ENCODE results near the gene UBE2G2. TPM values are rescaled to one million over a fixed set of nuclear protein-coding genes. Genes with fewer than 3 reads are reported as not detected.

The UBE2G2 gene
- total and polyA plus RNA-seq, 4 donors: 27.4 to 83.5 (median 40.9) TPM

DNA sequence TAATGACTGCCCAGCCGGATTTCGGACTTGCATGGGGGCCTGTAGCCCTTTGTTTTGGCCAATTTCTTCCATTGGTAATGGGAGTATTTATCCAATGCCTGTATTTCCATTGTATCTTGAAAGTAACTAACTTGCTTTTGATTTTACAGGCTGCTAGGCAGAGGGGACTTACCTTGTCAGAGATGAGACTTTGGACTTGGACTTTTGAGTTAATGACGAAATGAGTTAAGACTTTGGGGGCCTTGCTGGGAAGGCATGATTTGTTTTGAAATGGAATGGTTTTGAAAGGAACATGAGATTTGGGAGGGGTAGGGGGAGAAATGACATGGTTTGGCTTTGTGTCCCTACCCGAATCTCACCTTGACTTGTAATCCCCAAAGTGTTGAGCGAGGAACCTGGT is 9.6 kb downstream of the UBE2G2 start:
- Histone ChIP-seq H3K4me1 (ENCODE audit: control insufficient read depth in 4 of 4, insufficient read depth in 4 of 4, low read length in 3 of 4) (peaks cover 4 to 33% (median 27%) of the 10 kb centered on the region in 4 donors), H3K9ac (ENCODE audit: low read depth in 1 of 2, low read length in 2 of 2) (no peak overlapping the region), H3K27me3 (ENCODE audit: control insufficient read depth in 4 of 4, insufficient read depth in 4 of 4, low read length in 3 of 4) (no peaks in the 10 kb centered on the region), H3K27ac (ENCODE audit: low read depth in 1 of 2, low read length in 2 of 2) (no peak overlapping the region), H3K36me3 (ENCODE audit: control insufficient read depth in 4 of 4, insufficient read depth in 3 of 4, low read depth in 1 of 4, low read length in 3 of 4) (peaks cover 0 to 4% (median 1%) of the 10 kb centered on the region in 4 donors), H3K4me3 (ENCODE audit: low read depth in 1 of 3, low read length in 3 of 3) (no peak overlapping the region), H3K9me3 (ENCODE audit: control insufficient read depth in 4 of 4, low read length in 3 of 4) (no peaks in the 10 kb centered on the region)
- peak; percentile 24 for TF ChIP-seq HNF4G (IDR thresholded peaks at IDR 0.05)
- TF ChIP-seq EGR1 (IDR thresholded peaks at IDR 0.05; ENCODE audit: low read depth in 2 of 2): no peak
- TF ChIP-seq, protein P1, sequence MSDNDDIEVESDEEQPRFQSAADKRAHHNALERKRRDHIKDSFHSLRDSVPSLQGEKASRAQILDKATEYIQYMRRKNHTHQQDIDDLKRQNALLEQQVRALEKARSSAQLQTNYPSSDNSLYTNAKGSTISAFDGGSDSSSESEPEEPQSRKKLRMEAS (IDR thresholded peaks at IDR 0.05): no peak
- peak; percentile 53 to 70 for TF ChIP-seq HNF4A (conservative IDR thresholded peaks at IDR 0.05)
- 85% methylated on average over 5 of the region's 5 CpGs for WGBS
- no peak for DNase-seq (ENCODE audit: low spot score)

DNA sequence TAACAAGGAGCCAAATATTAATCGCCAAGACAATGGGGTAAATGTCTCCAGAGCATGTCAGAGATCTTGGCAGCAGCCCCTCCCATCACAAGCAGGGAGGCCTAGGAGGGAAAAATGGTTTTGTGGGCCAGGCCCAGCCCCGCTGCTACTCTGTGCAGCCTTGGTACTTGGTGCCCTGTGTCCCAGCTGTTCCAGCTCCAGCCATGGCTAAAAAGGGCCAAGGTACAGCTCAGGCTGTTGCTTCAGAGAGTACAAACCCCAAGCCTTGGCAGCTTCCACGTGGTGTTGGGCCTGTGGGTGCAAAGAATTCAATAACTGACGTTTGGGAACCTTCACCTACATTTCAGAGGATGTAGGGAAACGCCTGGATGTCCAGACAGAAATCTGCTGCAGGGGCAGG is 10.4 kb downstream of the UBE2G2 start:
- Histone ChIP-seq H3K27ac (ENCODE audit: low read depth in 1 of 2, low read length in 2 of 2) (no peak overlapping the region), H3K4me1 (ENCODE audit: control insufficient read depth in 4 of 4, insufficient read depth in 4 of 4, low read length in 3 of 4) (peaks cover 5 to 37% (median 28%) of the 10 kb centered on the region in 4 donors), H3K9ac (ENCODE audit: low read depth in 1 of 2, low read length in 2 of 2) (no peak overlapping the region), H3K27me3 (ENCODE audit: control insufficient read depth in 4 of 4, insufficient read depth in 4 of 4, low read length in 3 of 4) (no peaks in the 10 kb centered on the region), H3K9me3 (ENCODE audit: control insufficient read depth in 4 of 4, low read length in 3 of 4) (no peaks in the 10 kb centered on the region), H3K4me3 (ENCODE audit: low read depth in 1 of 3, low read length in 3 of 3) (no peak overlapping the region), H3K36me3 (ENCODE audit: control insufficient read depth in 4 of 4, insufficient read depth in 3 of 4, low read depth in 1 of 4, low read length in 3 of 4) (peaks cover 0 to 4% (median 1%) of the 10 kb centered on the region in 4 donors)
- 67% methylated on average over 5 of the region's 5 CpGs for WGBS
- no peak for DNase-seq (ENCODE audit: low spot score)
- TF ChIP-seq TAF1 (conservative IDR thresholded peaks at IDR 0.05): no peak

DNA sequence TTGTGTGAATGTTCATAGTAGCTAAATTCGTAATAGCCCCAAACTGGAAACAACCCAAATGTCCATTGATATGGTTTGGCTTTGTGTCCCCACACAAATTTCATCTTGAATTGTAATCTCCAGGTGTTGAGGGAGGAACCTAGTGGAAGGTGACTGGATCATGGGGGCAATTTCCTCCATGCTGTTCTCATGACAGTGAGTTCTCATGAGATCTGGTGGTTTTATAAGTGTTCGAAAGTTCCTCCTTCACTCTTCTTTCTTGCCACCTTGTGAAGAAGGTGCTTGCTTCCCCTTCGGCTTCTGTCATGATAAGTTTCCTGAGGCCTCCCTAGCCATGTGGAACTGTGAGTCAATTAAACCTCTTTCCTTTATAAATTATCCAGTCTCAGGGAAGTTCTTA is 11.3 kb downstream of the UBE2G2 start:
- Histone ChIP-seq H3K9me3 (ENCODE audit: control insufficient read depth in 4 of 4, low read length in 3 of 4) (no peaks in the 10 kb centered on the region), H3K36me3 (ENCODE audit: control insufficient read depth in 4 of 4, insufficient read depth in 3 of 4, low read depth in 1 of 4, low read length in 3 of 4) (peaks cover 0 to 4% (median 0%) of the 10 kb centered on the region in 4 donors), H3K9ac (ENCODE audit: low read depth in 1 of 2, low read length in 2 of 2) (no peak overlapping the region), H3K27ac (ENCODE audit: low read depth in 1 of 2, low read length in 2 of 2) (no peak overlapping the region), H3K27me3 (ENCODE audit: control insufficient read depth in 4 of 4, insufficient read depth in 4 of 4, low read length in 3 of 4) (no peaks in the 10 kb centered on the region), H3K4me1 (ENCODE audit: control insufficient read depth in 4 of 4, insufficient read depth in 4 of 4, low read length in 3 of 4) (peaks cover 10 to 45% (median 30%) of the 10 kb centered on the region in 4 donors), H3K4me3 (ENCODE audit: low read depth in 1 of 3, low read length in 3 of 3) (no peak overlapping the region)
- 92% methylated on average over 3 of the region's 3 CpGs for WGBS
- no peak for TF ChIP-seq FOXA2 (IDR thresholded peaks at IDR 0.05)
- TF ChIP-seq RXRA (IDR thresholded peaks at IDR 0.05): no peak
- no peak for TF ChIP-seq GABPA (IDR thresholded peaks at IDR 0.05 in 1 of 2, conservative IDR thresholded peaks at IDR 0.05 in 1 of 2)
- no peak for TF ChIP-seq EGR1 (IDR thresholded peaks at IDR 0.05; ENCODE audit: low read depth in 2 of 2)
- TF ChIP-seq FOXA1 (IDR thresholded peaks at IDR 0.05): no peak
- no peak for TF ChIP-seq JUND (IDR thresholded peaks at IDR 0.05)
- TF ChIP-seq, protein P2, sequence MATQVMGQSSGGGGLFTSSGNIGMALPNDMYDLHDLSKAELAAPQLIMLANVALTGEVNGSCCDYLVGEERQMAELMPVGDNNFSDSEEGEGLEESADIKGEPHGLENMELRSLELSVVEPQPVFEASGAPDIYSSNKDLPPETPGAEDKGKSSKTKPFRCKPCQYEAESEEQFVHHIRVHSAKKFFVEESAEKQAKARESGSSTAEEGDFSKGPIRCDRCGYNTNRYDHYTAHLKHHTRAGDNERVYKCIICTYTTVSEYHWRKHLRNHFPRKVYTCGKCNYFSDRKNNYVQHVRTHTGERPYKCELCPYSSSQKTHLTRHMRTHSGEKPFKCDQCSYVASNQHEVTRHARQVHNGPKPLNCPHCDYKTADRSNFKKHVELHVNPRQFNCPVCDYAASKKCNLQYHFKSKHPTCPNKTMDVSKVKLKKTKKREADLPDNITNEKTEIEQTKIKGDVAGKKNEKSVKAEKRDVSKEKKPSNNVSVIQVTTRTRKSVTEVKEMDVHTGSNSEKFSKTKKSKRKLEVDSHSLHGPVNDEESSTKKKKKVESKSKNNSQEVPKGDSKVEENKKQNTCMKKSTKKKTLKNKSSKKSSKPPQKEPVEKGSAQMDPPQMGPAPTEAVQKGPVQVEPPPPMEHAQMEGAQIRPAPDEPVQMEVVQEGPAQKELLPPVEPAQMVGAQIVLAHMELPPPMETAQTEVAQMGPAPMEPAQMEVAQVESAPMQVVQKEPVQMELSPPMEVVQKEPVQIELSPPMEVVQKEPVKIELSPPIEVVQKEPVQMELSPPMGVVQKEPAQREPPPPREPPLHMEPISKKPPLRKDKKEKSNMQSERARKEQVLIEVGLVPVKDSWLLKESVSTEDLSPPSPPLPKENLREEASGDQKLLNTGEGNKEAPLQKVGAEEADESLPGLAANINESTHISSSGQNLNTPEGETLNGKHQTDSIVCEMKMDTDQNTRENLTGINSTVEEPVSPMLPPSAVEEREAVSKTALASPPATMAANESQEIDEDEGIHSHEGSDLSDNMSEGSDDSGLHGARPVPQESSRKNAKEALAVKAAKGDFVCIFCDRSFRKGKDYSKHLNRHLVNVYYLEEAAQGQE (IDR thresholded peaks at IDR 0.05): no peak
- TF ChIP-seq HNF4A (conservative IDR thresholded peaks at IDR 0.05): no peak
- TF ChIP-seq, protein P3, sequence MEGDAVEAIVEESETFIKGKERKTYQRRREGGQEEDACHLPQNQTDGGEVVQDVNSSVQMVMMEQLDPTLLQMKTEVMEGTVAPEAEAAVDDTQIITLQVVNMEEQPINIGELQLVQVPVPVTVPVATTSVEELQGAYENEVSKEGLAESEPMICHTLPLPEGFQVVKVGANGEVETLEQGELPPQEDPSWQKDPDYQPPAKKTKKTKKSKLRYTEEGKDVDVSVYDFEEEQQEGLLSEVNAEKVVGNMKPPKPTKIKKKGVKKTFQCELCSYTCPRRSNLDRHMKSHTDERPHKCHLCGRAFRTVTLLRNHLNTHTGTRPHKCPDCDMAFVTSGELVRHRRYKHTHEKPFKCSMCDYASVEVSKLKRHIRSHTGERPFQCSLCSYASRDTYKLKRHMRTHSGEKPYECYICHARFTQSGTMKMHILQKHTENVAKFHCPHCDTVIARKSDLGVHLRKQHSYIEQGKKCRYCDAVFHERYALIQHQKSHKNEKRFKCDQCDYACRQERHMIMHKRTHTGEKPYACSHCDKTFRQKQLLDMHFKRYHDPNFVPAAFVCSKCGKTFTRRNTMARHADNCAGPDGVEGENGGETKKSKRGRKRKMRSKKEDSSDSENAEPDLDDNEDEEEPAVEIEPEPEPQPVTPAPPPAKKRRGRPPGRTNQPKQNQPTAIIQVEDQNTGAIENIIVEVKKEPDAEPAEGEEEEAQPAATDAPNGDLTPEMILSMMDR (IDR thresholded peaks at IDR 0.05; ENCODE audit: low read depth, low read length, missing input control): no peak
- TF ChIP-seq RAD21 (IDR thresholded peaks at IDR 0.05): no peak
- no peak for TF ChIP-seq TAF1 (conservative IDR thresholded peaks at IDR 0.05)
- no peak for TF ChIP-seq YY1 (IDR thresholded peaks at IDR 0.05)
- no peak for DNase-seq (ENCODE audit: low spot score)
